ENCODE data around the gene TSGA10IP.

DNA sequence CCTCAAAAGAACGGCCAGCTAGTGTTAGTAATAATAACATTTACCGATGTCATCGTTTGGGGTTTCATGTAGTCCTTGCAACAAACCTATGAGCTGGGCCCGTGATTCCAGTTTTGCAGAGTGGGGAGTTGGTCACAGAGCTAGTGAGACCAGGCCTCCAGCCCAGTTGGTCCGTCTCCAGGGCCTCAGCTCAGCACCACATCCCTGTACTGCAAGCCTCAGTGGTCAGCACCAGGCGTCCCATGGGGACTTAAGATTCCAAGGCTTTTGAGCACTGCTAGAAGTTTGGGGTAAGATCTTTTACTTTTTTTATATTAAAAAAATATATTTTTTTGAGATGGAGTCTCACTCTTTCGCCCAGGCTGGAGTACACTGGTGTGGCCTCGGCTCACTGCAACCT lies 1.1 kb upstream of the TSGA10IP start:
- TF ChIP-seq, protein P1, sequence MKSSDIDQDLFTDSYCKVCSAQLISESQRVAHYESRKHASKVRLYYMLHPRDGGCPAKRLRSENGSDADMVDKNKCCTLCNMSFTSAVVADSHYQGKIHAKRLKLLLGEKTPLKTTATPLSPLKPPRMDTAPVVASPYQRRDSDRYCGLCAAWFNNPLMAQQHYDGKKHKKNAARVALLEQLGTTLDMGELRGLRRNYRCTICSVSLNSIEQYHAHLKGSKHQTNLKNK (CRISPR knock-in tag; IDR thresholded peaks at IDR 0.05) = no peak
- TF ChIP-seq USF2 (CRISPR knock-in tag; IDR thresholded peaks at IDR 0.05) (no peak), TP53 (CRISPR knock-in tag; IDR thresholded peaks at IDR 0.05) (no peak), ATF1 (CRISPR knock-in tag; IDR thresholded peaks at IDR 0.05) (no peak), CTCF (IDR thresholded peaks at IDR 0.05) (no peak)
